Suppressor macrophage (primary cell): ENCODE measurements around the gene PIP4K2A.

ENCODE experiments used
- DNase-seq, 4 experiments: peaks; one replicate each; pipeline ENCODE4 v3.0.0-alpha.2; 2020 to 2022

The PIP4K2A gene

GRCh38 chr10:22597138-22597537, 117.2 kb downstream of the PIP4K2A start:
- peak; percentile 25 to 53 (median 33) for DNase-seq

- DNase-seq, result no peak
Observed at GRCh38 chr10:22593636-22594198, 120.7 kb downstream of the PIP4K2A start.

- no peak for DNase-seq
Observed at GRCh38 chr10:22593026-22593425, 121.4 kb downstream of the PIP4K2A start.

- no peak for DNase-seq
Observed at GRCh38 chr10:22589851-22590514, 124.4 kb downstream of the PIP4K2A start.

GRCh38 chr10:22588462-22588861, 125.9 kb downstream of the PIP4K2A start:
- DNase-seq, result no peak

GRCh38 chr10:22583683-22584082, 130.7 kb downstream of the PIP4K2A start:
- DNase-seq, result no peak

GRCh38 chr10:22581461-22581860, 132.9 kb downstream of the PIP4K2A start:
- DNase-seq, result peak in 3 of 4 experiments; percentile 21 to 60 (median 43)

- no peak for DNase-seq
Observed at GRCh38 chr10:22580711-22581110, 133.7 kb downstream of the PIP4K2A start.

- no peak for DNase-seq
Observed at GRCh38 chr10:22579826-22580225, 134.6 kb downstream of the PIP4K2A start.

GRCh38 chr10:22573820-22574569, 140.4 kb downstream of the PIP4K2A start:
- peak; percentile 11 to 40 (median 30) for DNase-seq

GRCh38 chr10:22570733-22571430, 143.5 kb downstream of the PIP4K2A start:
- no peak for DNase-seq

GRCh38 chr10:22570234-22570633, 144.1 kb downstream of the PIP4K2A start:
- no peak for DNase-seq

GRCh38 chr10:22568928-22569327, 145.4 kb downstream of the PIP4K2A start:
- DNase-seq, result no peak

GRCh38 chr10:22564060-22564459, 150.3 kb downstream of the PIP4K2A start:
- no peak for DNase-seq

- DNase-seq, result no peak
Observed at GRCh38 chr10:22561909-22562308, 152.5 kb downstream of the PIP4K2A start.

GRCh38 chr10:22560913-22561239, 153.5 kb downstream of the PIP4K2A start:
- DNase-seq, result no peak

- DNase-seq, result no peak
Observed at GRCh38 chr10:22560096-22560912, 154.1 kb downstream of the PIP4K2A start.

GRCh38 chr10:22557321-22557720, 157.1 kb downstream of the PIP4K2A start:
- no peak for DNase-seq

- no peak for DNase-seq
Observed at GRCh38 chr10:22556774-22557173, 157.6 kb downstream of the PIP4K2A start.

- no peak for DNase-seq
Observed at GRCh38 chr10:22554461-22555182, 159.8 kb downstream of the PIP4K2A start.

- no peak for DNase-seq
Observed at GRCh38 chr10:22553452-22553995, 160.9 kb downstream of the PIP4K2A start.
